PC-9 (cell line): Measurements from ENCODE around the gene OR2A25. TPM values are rescaled to one million over a fixed set of nuclear protein-coding genes. Genes with fewer than 3 reads are reported as not detected.

Source experiments
- BruUV-seq: library from RNA; stranded (reverse); fragments of 400-500 nt; replicated peaks from 2 replicates; lab custom pipeline; 2021; lab: Mats Ljungman, UMichigan
- CTCF ChIA-PET: fragments of 300-600 bp; sonication (Branson Sonifier 250); formaldehyde crosslinking; loops from one replicate; lab custom pipeline; 2022; ENCODE audit warnings: antibody characterized with exemption; lab: Charles Lee
- POLR2A ChIA-PET: fragments of 300-600 bp; sonication (Branson Sonifier 250); formaldehyde crosslinking; loops from one replicate; lab custom pipeline; 2022; ENCODE audit warnings: antibody characterized with exemption; ENCODE audit not compliant: unreplicated experiment; lab: Charles Lee
- DNase-seq, 2 experiments: peaks; one replicate each; pipeline versions ENCODE4 v3.0.0 to v3.0.0-alpha.2; 2015 to 2022; ENCODE audit warnings: mixed read lengths in 1 of 2
- H2AFZ ChIP-seq: fragments of 200-600 bp; sonication (generic); 2 replicates; pipeline ENCODE4 v1.8.1; 2017; ENCODE audit warnings: antibody characterized with exemption
- H3F3A ChIP-seq: fragments of 200-600 bp; sonication (generic); 2 replicates; pipeline ENCODE4 v1.8.1; 2017; ENCODE audit warnings: antibody characterized with exemption, mild to moderate bottlenecking, low read depth; ENCODE audit not compliant: insufficient read depth
- H3K27ac ChIP-seq: fragments of 200-600 bp; sonication (generic); 2 replicates; pipeline ENCODE4 v1.6.1; 2016; ENCODE audit warnings: mixed run types
- H3K27me3 ChIP-seq: fragments of 200-600 bp; sonication (generic); 2 replicates; pipeline ENCODE4 v1.6.1; 2016; ENCODE audit warnings: low read depth, mixed run types; ENCODE audit not compliant: insufficient read depth
- H3K36me3 ChIP-seq: fragments of 200-600 bp; sonication (generic); 2 replicates; pipeline ENCODE4 v1.6.1; 2016; ENCODE audit warnings: low read depth, mixed run types
- H3K4me1 ChIP-seq: fragments of 200-600 bp; sonication (generic); replicated peaks from 2 replicates; pipeline ENCODE4 v1.6.1; 2016; ENCODE audit warnings: mixed run types; ENCODE audit not compliant: insufficient read depth
- H3K4me2 ChIP-seq: fragments of 200-600 bp; sonication (generic); 2 replicates; pipeline ENCODE4 v1.6.1; 2017; ENCODE audit warnings: mixed run types
- H3K4me3 ChIP-seq: fragments of 200-600 bp; sonication (generic); 2 replicates; pipeline ENCODE4 v1.6.1; 2016; ENCODE audit warnings: mixed run types
- H3K79me2 ChIP-seq: fragments of 200-600 bp; sonication (generic); 2 replicates; pipeline ENCODE4 v1.6.1; 2017; ENCODE audit warnings: low read depth, mixed run types
- H3K9me2 ChIP-seq: fragments of 200-600 bp; sonication (generic); 2 replicates; pipeline ENCODE4 v1.8.1; 2017; ENCODE audit warnings: mild to moderate bottlenecking; ENCODE audit not compliant: insufficient read depth
- H3K9me3 ChIP-seq: fragments of 200-600 bp; sonication (generic); 2 replicates; pipeline ENCODE4 v1.8.1; 2016; ENCODE audit warnings: low read depth; ENCODE audit not compliant: insufficient read depth
- H4K20me1 ChIP-seq: fragments of 200-600 bp; sonication (generic); 2 replicates; pipeline ENCODE4 v1.8.1; 2017; ENCODE audit not compliant: insufficient read depth
- CTCF ChIP-seq: fragments of 200-600 bp; sonication (generic); conservative IDR thresholded peaks from 2 replicates; pipeline ENCODE4 v1.6.1; 2017; ENCODE audit warnings: mixed run types, antibody characterized with exemption, mild to moderate bottlenecking, moderate library complexity
- EZH2 ChIP-seq: fragments of 200-600 bp; sonication (generic); IDR thresholded peaks from 2 replicates; pipeline ENCODE4 v1.8.0; 2017; ENCODE audit warnings: antibody characterized with exemption, low read depth
- intact Hi-C: fragments of 100-400 bp; cut with micrococcal nuclease; formaldehyde crosslinking; loops from one replicate; pipeline ENCODE4 v1.10.0; 2022; ENCODE audit not compliant: unreplicated experiment
- total RNA-seq: library from RNA; stranded (reverse); gene quantifications from 2 replicates; pipeline ENCODE4 v1.2.3, GENCODE V29; 2021

Gene OR2A25
- total RNA-seq, 1 experiment from 2014 or later = not detected

GRCh38 chr7:144100607-144101006, 31.0 kb downstream of the OR2A25 start:
- ChIA-PET POLR2A (no interaction called here), CTCF (no interaction called here)
- H3K9me2 ChIP-seq = peaks cover 4% of the 10 kb centered on the region
- no peaks in the 10 kb centered on the region for H3K4me1 ChIP-seq
- H2AFZ ChIP-seq = no peak overlapping the region
- no peaks in the 10 kb centered on the region for H3K36me3 ChIP-seq
- H3K79me2 ChIP-seq = no peaks in the 10 kb centered on the region
- no peak for TF ChIP-seq CTCF
- intact Hi-C loops = no loop called here
- H3K4me3 ChIP-seq = no peak overlapping the region
- BruUV-seq = no TSS peak
- no peaks in the 10 kb centered on the region for H3K9me3 ChIP-seq
- no peaks in the 10 kb centered on the region for H4K20me1 ChIP-seq
- H3K27me3 ChIP-seq = no peaks in the 10 kb centered on the region
- DNase-seq = no peak
- H3K27ac ChIP-seq = no peak overlapping the region
- H3F3A ChIP-seq = no peaks in the 10 kb centered on the region
- H3K4me2 ChIP-seq = no peak overlapping the region

GRCh38 chr7:144102041-144102440, 32.4 kb downstream of the OR2A25 start:
- Histone ChIP-seq H2AFZ (no peak overlapping the region), H3K4me2 (no peak overlapping the region), H3K9me2 (peaks cover 4% of the 10 kb centered on the region), H3K36me3 (no peaks in the 10 kb centered on the region), H3K4me1 (no peaks in the 10 kb centered on the region), H3K9me3 (no peaks in the 10 kb centered on the region), H3K79me2 (no peaks in the 10 kb centered on the region), H3K27me3 (no peaks in the 10 kb centered on the region), H4K20me1 (no peaks in the 10 kb centered on the region), H3K27ac (no peak overlapping the region), H3F3A (no peaks in the 10 kb centered on the region), H3K4me3 (no peak overlapping the region)
- BruUV-seq = no TSS peak
- intact Hi-C loops = no loop called here
- ChIA-PET POLR2A (interaction anchor here (0.6 kb wide), 1 partner anchor 1718 kb away, joined by 11 read pairs; no protein-coding TSS in a partner anchor), CTCF (no interaction called here)
- TF ChIP-seq CTCF (no peak), EZH2 (no peak)
- DNase-seq = no peak

DNA sequence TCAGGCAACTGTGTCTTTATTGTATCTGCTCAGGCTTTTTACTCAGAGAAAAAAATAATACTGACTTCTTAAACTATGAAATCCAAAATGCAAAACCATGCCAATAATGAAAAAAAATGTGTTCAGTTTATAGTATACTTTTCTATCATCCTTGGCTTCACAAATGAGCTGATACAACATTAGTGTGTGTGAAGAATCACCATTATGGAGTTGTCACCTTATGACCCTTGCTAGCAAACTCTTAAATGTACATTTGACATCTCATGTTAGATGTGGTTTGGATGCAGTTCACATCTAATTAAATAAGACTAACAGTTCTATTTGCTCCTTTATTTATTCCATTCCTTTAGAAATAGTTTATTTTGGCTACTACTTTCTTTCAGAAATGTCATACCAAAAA, 35.6 kb downstream of the OR2A25 start:
- DNase-seq = no peak
- CTCF ChIA-PET = no interaction called here
- H3F3A ChIP-seq = no peaks in the 10 kb centered on the region
- H3K79me2 ChIP-seq = no peaks in the 10 kb centered on the region
- no peaks in the 10 kb centered on the region for H3K4me1 ChIP-seq
- no peaks in the 10 kb centered on the region for H3K27me3 ChIP-seq
- intact Hi-C loops = no loop called here
- H3K27ac ChIP-seq = no peak overlapping the region
- TF ChIP-seq EZH2 (no peak), CTCF (no peak)
- H4K20me1 ChIP-seq = no peaks in the 10 kb centered on the region
- POLR2A ChIA-PET = no interaction called here
- no peak overlapping the region for H3K4me2 ChIP-seq
- H3K36me3 ChIP-seq = no peaks in the 10 kb centered on the region
- no peaks in the 10 kb centered on the region for H3K9me3 ChIP-seq
- H3K4me3 ChIP-seq = no peak overlapping the region
- no peak overlapping the region for H2AFZ ChIP-seq
- no peaks in the 10 kb centered on the region; the same call in 1 of the 2 replicates for H3K9me2 ChIP-seq
- BruUV-seq = no TSS peak
